HEK293 (cell line): ENCODE data around the gene SHCBP1.
A peak's percentile ranks its signal among the peaks of the same experiment; 100 is the strongest.

ENCODE experiments used
- CTCF ChIA-PET: fragments of 350-600 bp; formaldehyde crosslinking; extraction: SDS; loops from one replicate; lab custom pipeline; 2021; ENCODE audit warnings: antibody characterized with exemption; lab: Yijun Ruan, JAX
- POLR2A ChIA-PET: fragments of 300-600 bp; formaldehyde crosslinking; extraction: SDS; loops from one replicate; lab custom pipeline; 2020; ENCODE audit warnings: antibody characterized with exemption, inconsistent platforms; lab: Yijun Ruan, JAX
- H3K27ac ChIP-seq: fragments of 200-500 bp; sonication (Bioruptor generic); 2 replicates; pipeline ENCODE4 v1.5.1; 2014; ENCODE audit warnings: low read depth, low read length, control low read depth, inconsistent platforms; ENCODE audit errors: extremely low read depth
- H3K36me3 ChIP-seq, 2 experiments: fragments of 200-500 bp in 1 of 2; sonication (Bioruptor generic) in 1 of 2; 1 replicate in 1 of 2; 2 replicates in 1 of 2; pipeline ENCODE4 v1.5.1; 2014 to 2017; ENCODE audit warnings: inconsistent platforms in 2 of 2, low read length in 2 of 2; ENCODE audit not compliant: control insufficient read depth in 2 of 2, insufficient read depth in 1 of 2
- H3K4me1 ChIP-seq: fragments of 200-500 bp; sonication (Bioruptor generic); 2 replicates; pipeline ENCODE4 v1.5.1; 2014; ENCODE audit warnings: mild to moderate bottlenecking, low read length, inconsistent platforms; ENCODE audit not compliant: control insufficient read depth, insufficient read depth
- H3K4me3 ChIP-seq: 2 replicates; pipeline ENCODE4 v1.5.1; 2011; ENCODE audit warnings: low read depth, mild to moderate bottlenecking, control low read depth, low read length, moderate library complexity
- H3K9me3 ChIP-seq: fragments of 200-500 bp; sonication (Bioruptor generic); 2 replicates; pipeline ENCODE4 v1.5.1; 2014; ENCODE audit warnings: low read depth, low read length, inconsistent platforms; ENCODE audit not compliant: control insufficient read depth, insufficient read depth
- BCL11A ChIP-seq: fragments of 450-650 bp; formaldehyde crosslinking; IDR thresholded peaks from 2 replicates; pipeline ENCODE4 v1.5.1; 2016; ENCODE audit warnings: low read depth, missing biosample characterization, missing genetic modification characterization
- BCL6B ChIP-seq: fragments of 450-650 bp; formaldehyde crosslinking; IDR thresholded peaks from 2 replicates; pipeline ENCODE4 v1.5.1; 2017; ENCODE audit warnings: missing biosample characterization, missing genetic modification characterization
- FEZF1 ChIP-seq: fragments of 450-650 bp; formaldehyde crosslinking; IDR thresholded peaks from 2 replicates; pipeline ENCODE4 v1.5.1; 2016; ENCODE audit warnings: missing biosample characterization, missing genetic modification characterization
- MYNN ChIP-seq: fragments of 450-650 bp; formaldehyde crosslinking; IDR thresholded peaks from 2 replicates; pipeline ENCODE4 v1.5.1; 2016; ENCODE audit warnings: missing biosample characterization, missing genetic modification characterization, borderline replicate concordance
- PRDM10 ChIP-seq: fragments of 450-650 bp; formaldehyde crosslinking; IDR thresholded peaks from 2 replicates; pipeline ENCODE4 v1.5.1; 2016; ENCODE audit warnings: missing biosample characterization, missing genetic modification characterization
- SALL2 ChIP-seq: fragments of 450-650 bp; formaldehyde crosslinking; IDR thresholded peaks from 2 replicates; pipeline ENCODE4 v1.5.0; 2017; ENCODE audit warnings: missing biosample characterization, mild to moderate bottlenecking, missing genetic modification characterization, borderline replicate concordance
- SETDB1 ChIP-seq: IDR thresholded peaks from one replicate; pipeline ENCODE4 v1.6.1; 2017; ENCODE audit warnings: mild to moderate bottlenecking, low read length, moderate library complexity, mixed read lengths; ENCODE audit not compliant: insufficient read length
- YY2 ChIP-seq: fragments of 450-650 bp; formaldehyde crosslinking; IDR thresholded peaks from 2 replicates; pipeline ENCODE4 v1.5.1; 2016; ENCODE audit warnings: missing biosample characterization, missing genetic modification characterization
- ZBTB10 ChIP-seq: fragments of 450-650 bp; formaldehyde crosslinking; IDR thresholded peaks from 2 replicates; pipeline ENCODE4 v1.5.1; 2016; ENCODE audit warnings: missing biosample characterization, missing genetic modification characterization
- ZNF133 ChIP-seq: fragments of 450-650 bp; formaldehyde crosslinking; IDR thresholded peaks from 2 replicates; pipeline ENCODE4 v1.5.1; 2016; ENCODE audit warnings: missing biosample characterization, missing genetic modification characterization
- ZNF169 ChIP-seq: fragments of 450-650 bp; formaldehyde crosslinking; IDR thresholded peaks from 2 replicates; pipeline ENCODE4 v1.5.1; 2016; ENCODE audit warnings: missing biosample characterization, missing genetic modification characterization
- ZNF366 ChIP-seq: fragments of 450-650 bp; formaldehyde crosslinking; conservative IDR thresholded peaks from 2 replicates; pipeline ENCODE4 v1.5.1; 2016; ENCODE audit warnings: missing biosample characterization, missing genetic modification characterization
- ZNF394 ChIP-seq: fragments of 450-650 bp; formaldehyde crosslinking; IDR thresholded peaks from 2 replicates; pipeline ENCODE4 v1.5.1; 2016; ENCODE audit warnings: missing biosample characterization, missing genetic modification characterization, mild to moderate bottlenecking, moderate library complexity, borderline replicate concordance
- ZNF571 ChIP-seq: fragments of 450-650 bp; formaldehyde crosslinking; IDR thresholded peaks from 2 replicates; pipeline ENCODE4 v1.5.0; 2017; ENCODE audit warnings: missing biosample characterization, missing genetic modification characterization
- ZNF610 ChIP-seq: fragments of 450-650 bp; formaldehyde crosslinking; IDR thresholded peaks from 2 replicates; pipeline ENCODE4 v1.5.1; 2016; ENCODE audit warnings: missing biosample characterization, missing genetic modification characterization, borderline replicate concordance
- ZNF623 ChIP-seq: fragments of 450-650 bp; formaldehyde crosslinking; IDR thresholded peaks from 2 replicates; pipeline ENCODE4 v1.5.1; 2016; ENCODE audit warnings: missing biosample characterization, missing genetic modification characterization
- ZNF629 ChIP-seq: fragments of 450-650 bp; formaldehyde crosslinking; IDR thresholded peaks from 2 replicates; pipeline ENCODE4 v1.5.1; 2017; ENCODE audit warnings: missing biosample characterization, missing genetic modification characterization
- ZNF677 ChIP-seq: fragments of 450-650 bp; IDR thresholded peaks from 2 replicates; pipeline ENCODE4 v1.5.0; 2018; ENCODE audit warnings: missing biosample characterization, mild to moderate bottlenecking, missing genetic modification characterization, moderate library complexity
- ZNF785 ChIP-seq: fragments of 450-650 bp; formaldehyde crosslinking; IDR thresholded peaks from 2 replicates; pipeline ENCODE4 v1.5.1; 2016; ENCODE audit warnings: missing biosample characterization, missing genetic modification characterization
- TF ChIP-seq, protein P1 (sequence below): fragments of 450-650 bp; formaldehyde crosslinking; IDR thresholded peaks from 2 replicates; pipeline ENCODE4 v1.5.1; 2016; ENCODE audit warnings: missing biosample characterization, missing genetic modification characterization
- TF ChIP-seq, protein P2 (sequence below): fragments of 450-650 bp; formaldehyde crosslinking; IDR thresholded peaks from 2 replicates; pipeline ENCODE4 v1.5.1; 2016; ENCODE audit warnings: missing biosample characterization, missing genetic modification characterization

The SHCBP1 gene

DNA sequence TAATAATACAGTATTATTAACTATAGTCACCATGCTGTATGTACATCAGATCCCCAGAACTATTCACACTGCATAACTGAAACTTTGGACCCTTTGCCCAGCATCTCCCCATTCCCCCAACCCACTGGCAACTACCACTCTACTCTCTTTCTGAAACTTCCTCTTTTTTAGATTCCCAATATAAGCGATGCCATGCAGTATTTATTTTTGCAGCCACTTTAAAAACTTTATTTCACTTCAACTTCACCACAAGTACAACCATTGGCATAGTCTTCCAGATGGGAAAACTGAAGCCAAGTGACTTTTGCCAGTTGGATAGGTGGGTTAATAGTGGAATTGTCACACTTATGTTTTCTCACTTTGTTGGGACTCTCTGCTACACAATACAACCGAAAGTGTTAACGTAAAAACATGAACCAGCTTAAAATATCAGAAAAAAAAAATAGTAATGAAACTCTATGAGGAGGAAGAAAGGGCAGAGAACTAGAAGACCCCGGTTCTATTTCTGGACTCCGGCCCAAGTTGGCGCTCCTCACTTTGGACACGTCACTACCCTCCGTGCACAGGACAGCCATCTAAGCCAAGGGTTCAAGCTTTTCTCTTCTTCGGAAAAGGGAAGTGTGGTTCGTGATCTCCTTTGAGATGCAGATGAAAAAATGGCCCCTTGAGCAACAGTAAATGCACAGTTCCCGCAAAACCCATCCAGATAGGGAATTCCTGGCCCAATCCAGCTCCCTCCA is 743 bp downstream of the SHCBP1 start:
- ChIA-PET CTCF (interaction anchor here (1.0 to 1.6 kb wide), 3 partner anchors 9 to 66 kb away, joined by 4 to 6 read pairs (median 5); no protein-coding TSS in a partner anchor), POLR2A (interaction anchor here (1.3 kb wide), 1 partner anchor 9 kb away, joined by 4 read pairs; no protein-coding TSS in a partner anchor)
- peak overlapping the region; percentile 86 for H3K4me3 ChIP-seq
- TF ChIP-seq ZNF623 (tag by site-specific recombination) (no peak), ZNF366 (tag by site-specific recombination) (peak; percentile 50), FEZF1 (no peak), BCL11A (tag by site-specific recombination) (no peak), PRDM10 (tag by site-specific recombination) (peak; percentile 14; the same call in 1 of the 2 replicates), ZNF610 (tag by site-specific recombination) (0 out of 2 replicates have a peak, but pooled peaks have one; percentile 23), ZBTB10 (tag by site-specific recombination) (no peak), SETDB1 (no peak)
- TF ChIP-seq, protein P1, sequence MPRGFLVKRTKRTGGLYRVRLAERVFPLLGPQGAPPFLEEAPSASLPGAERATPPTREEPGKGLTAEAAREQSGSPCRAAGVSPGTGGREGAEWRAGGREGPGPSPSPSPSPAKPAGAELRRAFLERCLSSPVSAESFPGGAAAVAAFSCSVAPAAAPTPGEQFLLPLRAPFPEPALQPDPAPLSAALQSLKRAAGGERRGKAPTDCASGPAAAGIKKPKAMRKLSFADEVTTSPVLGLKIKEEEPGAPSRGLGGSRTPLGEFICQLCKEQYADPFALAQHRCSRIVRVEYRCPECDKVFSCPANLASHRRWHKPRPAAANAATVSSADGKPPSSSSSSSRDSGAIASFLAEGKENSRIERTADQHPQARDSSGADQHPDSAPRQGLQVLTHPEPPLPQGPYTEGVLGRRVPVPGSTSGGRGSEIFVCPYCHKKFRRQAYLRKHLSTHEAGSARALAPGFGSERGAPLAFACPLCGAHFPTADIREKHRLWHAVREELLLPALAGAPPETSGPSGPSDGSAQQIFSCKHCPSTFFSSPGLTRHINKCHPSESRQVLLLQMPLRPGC (tag by site-specific recombination), result no peak
- TF ChIP-seq, protein P2, sequence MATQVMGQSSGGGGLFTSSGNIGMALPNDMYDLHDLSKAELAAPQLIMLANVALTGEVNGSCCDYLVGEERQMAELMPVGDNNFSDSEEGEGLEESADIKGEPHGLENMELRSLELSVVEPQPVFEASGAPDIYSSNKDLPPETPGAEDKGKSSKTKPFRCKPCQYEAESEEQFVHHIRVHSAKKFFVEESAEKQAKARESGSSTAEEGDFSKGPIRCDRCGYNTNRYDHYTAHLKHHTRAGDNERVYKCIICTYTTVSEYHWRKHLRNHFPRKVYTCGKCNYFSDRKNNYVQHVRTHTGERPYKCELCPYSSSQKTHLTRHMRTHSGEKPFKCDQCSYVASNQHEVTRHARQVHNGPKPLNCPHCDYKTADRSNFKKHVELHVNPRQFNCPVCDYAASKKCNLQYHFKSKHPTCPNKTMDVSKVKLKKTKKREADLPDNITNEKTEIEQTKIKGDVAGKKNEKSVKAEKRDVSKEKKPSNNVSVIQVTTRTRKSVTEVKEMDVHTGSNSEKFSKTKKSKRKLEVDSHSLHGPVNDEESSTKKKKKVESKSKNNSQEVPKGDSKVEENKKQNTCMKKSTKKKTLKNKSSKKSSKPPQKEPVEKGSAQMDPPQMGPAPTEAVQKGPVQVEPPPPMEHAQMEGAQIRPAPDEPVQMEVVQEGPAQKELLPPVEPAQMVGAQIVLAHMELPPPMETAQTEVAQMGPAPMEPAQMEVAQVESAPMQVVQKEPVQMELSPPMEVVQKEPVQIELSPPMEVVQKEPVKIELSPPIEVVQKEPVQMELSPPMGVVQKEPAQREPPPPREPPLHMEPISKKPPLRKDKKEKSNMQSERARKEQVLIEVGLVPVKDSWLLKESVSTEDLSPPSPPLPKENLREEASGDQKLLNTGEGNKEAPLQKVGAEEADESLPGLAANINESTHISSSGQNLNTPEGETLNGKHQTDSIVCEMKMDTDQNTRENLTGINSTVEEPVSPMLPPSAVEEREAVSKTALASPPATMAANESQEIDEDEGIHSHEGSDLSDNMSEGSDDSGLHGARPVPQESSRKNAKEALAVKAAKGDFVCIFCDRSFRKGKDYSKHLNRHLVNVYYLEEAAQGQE (tag by site-specific recombination), result 0 out of 2 replicates have a peak, but pooled peaks have one; percentile 17
- H3K9me3 ChIP-seq, result no peaks in the 10 kb centered on the region
- H3K36me3 ChIP-seq, result peaks cover 19 to 39% of the 10 kb centered on the region in 2 experiments
- peak overlapping the region; percentile 70 for H3K27ac ChIP-seq
- H3K4me1 ChIP-seq, result no peaks in the 10 kb centered on the region

DNA sequence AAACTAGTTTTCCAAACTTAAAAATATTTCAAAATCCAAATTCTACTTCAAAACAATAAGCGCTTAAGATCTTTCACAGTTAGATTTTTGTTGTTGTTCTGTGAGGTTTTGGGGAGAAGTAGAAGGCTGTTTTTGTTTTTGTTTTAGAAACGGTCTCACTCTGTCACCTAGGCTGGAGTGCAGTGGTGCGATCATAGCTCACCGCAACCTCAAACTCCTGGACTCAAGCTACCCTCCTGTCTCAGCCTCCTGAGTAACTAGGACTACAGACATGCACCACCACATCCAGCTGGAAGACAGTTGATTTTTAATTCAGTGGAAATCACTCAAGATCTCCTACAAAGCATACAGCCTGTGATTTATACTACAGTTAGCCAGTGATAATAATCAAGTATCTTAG is 2.7 kb downstream of the SHCBP1 start:
- Histone ChIP-seq H3K27ac (no peak overlapping the region), H3K4me1 (no peaks in the 10 kb centered on the region), H3K4me3 (no peak overlapping the region), H3K9me3 (no peaks in the 10 kb centered on the region), H3K36me3 (peaks cover 22 to 57% of the 10 kb centered on the region in 2 experiments)
- CTCF ChIA-PET, result interaction anchor here (0.5 kb wide), 1 partner anchor 64 kb away, joined by 3 read pairs; no protein-coding TSS in a partner anchor
- POLR2A ChIA-PET, result no interaction called here
- TF ChIP-seq ZNF394 (tag by site-specific recombination), result no peak
- no peak for TF ChIP-seq ZNF785 (tag by site-specific recombination)
- TF ChIP-seq SALL2, result no peak
- TF ChIP-seq YY2 (tag by site-specific recombination), result no peak
- no peak for TF ChIP-seq MYNN (tag by site-specific recombination)
- TF ChIP-seq ZNF571 (tag by site-specific recombination), result no peak
- TF ChIP-seq BCL6B (tag by site-specific recombination), result no peak
- no peak for TF ChIP-seq ZNF169 (tag by site-specific recombination)
- no peak for TF ChIP-seq ZNF133 (tag by site-specific recombination)
- no peak for TF ChIP-seq ZNF677 (tag by site-specific recombination)
- no peak for TF ChIP-seq ZNF629 (tag by site-specific recombination)
